Adrenal gland (tissue), 5 donors: ENCODE results near the gene CHD9.

Experiments
- POLR2A ChIP-seq, 2 donors: fragments of 450-650 bp; IDR thresholded peaks; one replicate each; pipeline ENCODE4 v1.6.1; 2017; ENCODE audit warnings: antibody characterized with exemption in 2 of 2, mild to moderate bottlenecking in 2 of 2, moderate library complexity in 1 of 2
- TF ChIP-seq, protein P1 (sequence below), 6 experiments: fragments of 450-650 bp in 4 of 6; fragments of 200-600 bp in 2 of 6; sonication (generic) in 1 of 6; IDR thresholded peaks; 1 replicate in 5 of 6; 2 replicates in 1 of 6; pipeline versions ENCODE4 v1.5.1 to v1.8.0; 2016 to 2021; ENCODE audit warnings: antibody characterized with exemption in 6 of 6, mild to moderate bottlenecking in 2 of 6, moderate library complexity in 1 of 6
- donor health status: DM: no; HTN: no; CAD: no.

GRCh38 chr16:53209877-53210276, 155.1 kb downstream of the CHD9 start:
- no peak for TF ChIP-seq POLR2A (IDR thresholded peaks at IDR 0.05)
- TF ChIP-seq, protein P1, sequence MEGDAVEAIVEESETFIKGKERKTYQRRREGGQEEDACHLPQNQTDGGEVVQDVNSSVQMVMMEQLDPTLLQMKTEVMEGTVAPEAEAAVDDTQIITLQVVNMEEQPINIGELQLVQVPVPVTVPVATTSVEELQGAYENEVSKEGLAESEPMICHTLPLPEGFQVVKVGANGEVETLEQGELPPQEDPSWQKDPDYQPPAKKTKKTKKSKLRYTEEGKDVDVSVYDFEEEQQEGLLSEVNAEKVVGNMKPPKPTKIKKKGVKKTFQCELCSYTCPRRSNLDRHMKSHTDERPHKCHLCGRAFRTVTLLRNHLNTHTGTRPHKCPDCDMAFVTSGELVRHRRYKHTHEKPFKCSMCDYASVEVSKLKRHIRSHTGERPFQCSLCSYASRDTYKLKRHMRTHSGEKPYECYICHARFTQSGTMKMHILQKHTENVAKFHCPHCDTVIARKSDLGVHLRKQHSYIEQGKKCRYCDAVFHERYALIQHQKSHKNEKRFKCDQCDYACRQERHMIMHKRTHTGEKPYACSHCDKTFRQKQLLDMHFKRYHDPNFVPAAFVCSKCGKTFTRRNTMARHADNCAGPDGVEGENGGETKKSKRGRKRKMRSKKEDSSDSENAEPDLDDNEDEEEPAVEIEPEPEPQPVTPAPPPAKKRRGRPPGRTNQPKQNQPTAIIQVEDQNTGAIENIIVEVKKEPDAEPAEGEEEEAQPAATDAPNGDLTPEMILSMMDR (IDR thresholded peaks at IDR 0.05), result no peak
